Thymus (tissue), 11 donors: ENCODE data around the gene HPD. TPM values are rescaled to one million over a fixed set of nuclear protein-coding genes. Genes with fewer than 3 reads are reported as not detected.

Experiments
- DNase-seq, 9 donors: peaks; one replicate each; pipeline ENCODE4 v3.0.0-alpha.2; 2013; ENCODE audit warnings: low spot score in 9 of 9, low read depth in 6 of 9, missing footprints in 1 of 9
- H3K27ac ChIP-seq, 2 donors: one replicate each; pipeline ENCODE4 v1.5.1; 2013; ENCODE audit warnings: control low read depth in 1 of 2, low read depth in 1 of 2, low read length in 1 of 2, mild to moderate bottlenecking in 1 of 2, moderate library complexity in 1 of 2
- H3K27me3 ChIP-seq, 2 donors: one replicate each; pipeline ENCODE4 v1.5.1; 2013; ENCODE audit warnings: low read length in 1 of 2; ENCODE audit not compliant: control insufficient read depth in 2 of 2, insufficient read depth in 1 of 2
- H3K36me3 ChIP-seq, 2 donors: one replicate each; pipeline ENCODE4 v1.5.1; 2013; ENCODE audit warnings: low read length in 1 of 2, mild to moderate bottlenecking in 1 of 2, moderate library complexity in 1 of 2; ENCODE audit not compliant: control insufficient read depth in 2 of 2, insufficient read depth in 2 of 2
- H3K4me1 ChIP-seq, 2 donors: one replicate each; pipeline ENCODE4 v1.5.1; 2013; ENCODE audit warnings: low read length in 2 of 2; ENCODE audit not compliant: control insufficient read depth in 2 of 2, insufficient read depth in 2 of 2
- H3K4me3 ChIP-seq, 2 donors: one replicate each; pipeline ENCODE4 v1.5.1; 2013; ENCODE audit warnings: low read length in 2 of 2, control low read depth in 1 of 2, mild to moderate bottlenecking in 1 of 2
- H3K9me3 ChIP-seq, 2 donors: one replicate each; pipeline ENCODE4 v1.5.1; 2013; ENCODE audit warnings: low read length in 1 of 2, mild to moderate bottlenecking in 1 of 2; ENCODE audit not compliant: control insufficient read depth in 2 of 2, insufficient read depth in 1 of 2
- whole genome bisulfite sequencing: extraction: QIAGEN DNeasy Blood & Tissue Kit; methylation state at CpG from one replicate; pipeline ENCODE4 v1.1.7; 2013; 5-methylcytosine and 5-hydroxymethylcytosine counted together
- polyA plus RNA-seq: library from polyadenylated mRNA; stranded (reverse); fragments of 200-250 nt; gene quantifications from one replicate; pipeline ENCODE4 v1.2.3, GENCODE V29; 2013
- total RNA-seq: library from RNA; stranded (reverse); fragments of 120-200 nt; gene quantifications from one replicate; pipeline ENCODE4 v1.2.4, GENCODE V29; 2013
- donor health status: healthy.

The HPD gene
- total and polyA plus RNA-seq, 2 donors, result 0.19 to 0.87 TPM

GRCh38 chr12:121817648-121818043 lies 41.0 kb downstream of the HPD start:
- no peak for DNase-seq
- H3K27ac ChIP-seq, result no peak overlapping the region
- no peak overlapping the region for H3K4me3 ChIP-seq
- 97% methylated on average over 18 of the region's 18 CpGs for WGBS
- peaks cover 76 to 88% of the 10 kb centered on the region in 2 donors for H3K36me3 ChIP-seq
- no peaks in the 10 kb centered on the region for H3K9me3 ChIP-seq
- H3K27me3 ChIP-seq, result no peaks in the 10 kb centered on the region
- H3K4me1 ChIP-seq, result peaks cover 29 to 40% of the 10 kb centered on the region in 2 donors

GRCh38 chr12:121816925-121817647 lies 41.6 kb downstream of the HPD start:
- no peak for DNase-seq
- WGBS, result 97% methylated on average over 47 of the region's 47 CpGs
- peaks cover 74 to 86% of the 10 kb centered on the region in 2 donors for H3K36me3 ChIP-seq
- H3K4me1 ChIP-seq, result peaks cover 35 to 46% of the 10 kb centered on the region in 2 donors
- no peaks in the 10 kb centered on the region for H3K9me3 ChIP-seq
- H3K27me3 ChIP-seq, result no peaks in the 10 kb centered on the region
- no peak overlapping the region for H3K27ac ChIP-seq
- H3K4me3 ChIP-seq, result no peak overlapping the region

- WGBS, result 26% methylated on average over 8 of the region's 8 CpGs
Observed at GRCh38 chr12:121815263-121815662, 43.4 kb downstream of the HPD start.

GRCh38 chr12:121814429-121815119 lies 44.1 kb downstream of the HPD start:
- Histone ChIP-seq H3K9me3 (peaks cover 0 to 4% of the 10 kb centered on the region in 2 donors), H3K36me3 (peaks cover 67 to 85% of the 10 kb centered on the region in 2 donors), H3K4me1 (peaks cover 50 to 69% of the 10 kb centered on the region in 2 donors), H3K27me3 (no peaks in the 10 kb centered on the region), H3K4me3 (no peak overlapping the region), H3K27ac (peak overlapping the region; percentile 61 to 78)
- DNase-seq, result no peak
- 94% methylated on average over 31 of the region's 31 CpGs for WGBS

More at GRCh38 chr12:121815263-121815662, 43.4 kb downstream of the HPD start:
- Histone ChIP-seq H3K4me1 (peaks cover 47 to 63% of the 10 kb centered on the region in 2 donors), H3K27me3 (no peaks in the 10 kb centered on the region), H3K4me3 (no peak overlapping the region), H3K27ac (peak overlapping the region in 1 of 2 donors; percentile 78), H3K9me3 (no peaks in the 10 kb centered on the region), H3K36me3 (peaks cover 67 to 85% of the 10 kb centered on the region in 2 donors)
- DNase-seq, result peak in 3 of 9 donors; percentile 78 to 86 (median 78)

- no peak overlapping the region for H3K4me3 ChIP-seq
- H3K36me3 ChIP-seq, result peaks cover 67 to 86% of the 10 kb centered on the region in 2 donors
- peaks cover 50 to 72% of the 10 kb centered on the region in 2 donors for H3K4me1 ChIP-seq
- peaks cover 0 to 4% of the 10 kb centered on the region in 2 donors for H3K9me3 ChIP-seq
- DNase-seq, result no peak
- 94% methylated on average over 14 of the region's 14 CpGs for WGBS
- no peaks in the 10 kb centered on the region for H3K27me3 ChIP-seq
- H3K27ac ChIP-seq, result peak overlapping the region in 1 of 2 donors; percentile 73
Observed at GRCh38 chr12:121813951-121814350, 44.7 kb downstream of the HPD start.

GRCh38 chr12:121812921-121813896 lies 45.5 kb downstream of the HPD start:
- peak overlapping the region in 1 of 2 donors; percentile 73 for H3K27ac ChIP-seq
- peaks cover 73 to 92% of the 10 kb centered on the region in 2 donors for H3K36me3 ChIP-seq
- no peaks in the 10 kb centered on the region for H3K27me3 ChIP-seq
- H3K4me3 ChIP-seq, result peak overlapping the region; percentile 65 to 89
- 83% methylated on average over 25 of the region's 25 CpGs for WGBS
- DNase-seq, result peak in 1 of 9 donors; percentile 34
- peaks cover 50 to 76% of the 10 kb centered on the region in 2 donors for H3K4me1 ChIP-seq
- peaks cover 0 to 4% of the 10 kb centered on the region in 2 donors for H3K9me3 ChIP-seq

- H3K27me3 ChIP-seq, result no peaks in the 10 kb centered on the region
- DNase-seq, result peak in 2 of 9 donors; percentile 61 to 78
- peaks cover 57 to 85% of the 10 kb centered on the region in 2 donors for H3K4me1 ChIP-seq
- H3K27ac ChIP-seq, result peak overlapping the region; percentile 73 to 76
- H3K4me3 ChIP-seq, result peak overlapping the region; percentile 65 to 89
- 37% methylated on average over 26 of the region's 26 CpGs for WGBS
- H3K9me3 ChIP-seq, result peaks cover 0 to 4% of the 10 kb centered on the region in 2 donors
- H3K36me3 ChIP-seq, result peaks cover 73 to 92% of the 10 kb centered on the region in 2 donors
Observed at GRCh38 chr12:121812320-121812871, 46.3 kb downstream of the HPD start.
